ENCODE data around the gene PSMD13. TPM values are rescaled to one million over a fixed set of nuclear protein-coding genes. Genes with fewer than 3 reads are reported as not detected.

PSMD13 gene
- polyA plus RNA-seq, 4 donors, result 104 to 159 (median 149) TPM

- 1 to 2% (median 2%) methylated on average over 32 to 39 of the region's 39 CpGs for WGBS, 3 donors
- Histone ChIP-seq H3K27me3 (ENCODE audit: control insufficient read depth in 3 of 3, insufficient read depth in 3 of 3, low read length in 3 of 3) (no peaks in the 10 kb centered on the region), H3K4me1 (ENCODE audit: control insufficient read depth in 3 of 3, insufficient read depth in 2 of 3, low read depth in 1 of 3, low read length in 2 of 3) (peaks cover 4 to 28% (median 9%) of the 10 kb centered on the region in 3 donors), H3K9me3 (ENCODE audit: control insufficient read depth in 2 of 2, insufficient read depth in 1 of 2, low read depth in 1 of 2, low read length in 1 of 2) (no peaks in the 10 kb centered on the region), H3K4me3 (ENCODE audit: low read depth in 1 of 3, low read length in 3 of 3) (peak overlapping the region; percentile 90 to 97 (median 95)), H3K27ac (ENCODE audit: low read depth in 1 of 3, low read length in 2 of 3) (peak overlapping the region; percentile 98 to 100 (median 98)), H3K36me3 (ENCODE audit: control insufficient read depth in 3 of 3, insufficient read depth in 2 of 3, low read depth in 1 of 3, low read length in 3 of 3) (peaks cover 0 to 66% (median 5%) of the 10 kb centered on the region in 3 donors)
- FAIRE-seq (no peak), DNase-seq (peak; percentile 69 to 76)
Observed at GRCh38 chr11:206526-207207, 30.1 kb upstream of the PSMD13 start.

GRCh38 chr11:207208-207862 lies 29.4 kb upstream of the PSMD13 start, which contains the start of the genes BET1L and RIC8A:
Gene BET1L (minus strand): TSS chr11:207399. CDS start chr11:207321, 78 bp downstream.
Gene RIC8A (plus strand): TSS chr11:207708. CDS start chr11:208855, 1,147 bp downstream.
- WGBS, 3 donors, result 0% methylated on average over 48 to 63 of the region's 63 CpGs
- peaks cover 0 to 69% (median 12%) of the 10 kb centered on the region in 3 donors for H3K36me3 ChIP-seq (ENCODE audit: control insufficient read depth in 3 of 3, insufficient read depth in 2 of 3, low read depth in 1 of 3, low read length in 3 of 3)
- H3K27ac ChIP-seq (ENCODE audit: low read depth in 1 of 3, low read length in 2 of 3), result peak within 1 kb of the TSS; percentile 98 to 100 (median 98)
- H3K4me3 ChIP-seq (ENCODE audit: low read depth in 1 of 3, low read length in 3 of 3), result peak within 1 kb of the TSS; percentile 92 to 97 (median 95)
- H3K27me3 ChIP-seq (ENCODE audit: control insufficient read depth in 3 of 3, insufficient read depth in 3 of 3, low read length in 3 of 3), result no peaks in the 10 kb centered on the region
- H3K4me1 ChIP-seq (ENCODE audit: control insufficient read depth in 3 of 3, insufficient read depth in 2 of 3, low read depth in 1 of 3, low read length in 2 of 3), result peaks cover 3 to 28% (median 9%) of the 10 kb centered on the region in 3 donors
- FAIRE-seq, result no peak
- H3K9me3 ChIP-seq (ENCODE audit: control insufficient read depth in 2 of 2, insufficient read depth in 1 of 2, low read depth in 1 of 2, low read length in 1 of 2), result no peaks in the 10 kb centered on the region
- DNase-seq, result peak; percentile 98

GRCh38 chr11:207863-208180 lies 29.0 kb upstream of the PSMD13 start:
- Histone ChIP-seq H3K9me3 (ENCODE audit: control insufficient read depth in 2 of 2, insufficient read depth in 1 of 2, low read depth in 1 of 2, low read length in 1 of 2) (no peaks in the 10 kb centered on the region), H3K36me3 (ENCODE audit: control insufficient read depth in 3 of 3, insufficient read depth in 2 of 3, low read depth in 1 of 3, low read length in 3 of 3) (peaks cover 4 to 70% (median 16%) of the 10 kb centered on the region in 3 donors), H3K4me3 (ENCODE audit: low read depth in 1 of 3, low read length in 3 of 3) (peak overlapping the region; percentile 74 to 97 (median 92)), H3K27me3 (ENCODE audit: control insufficient read depth in 3 of 3, insufficient read depth in 3 of 3, low read length in 3 of 3) (no peaks in the 10 kb centered on the region), H3K27ac (ENCODE audit: low read depth in 1 of 3, low read length in 2 of 3) (peak overlapping the region; percentile 98 to 100 (median 98)), H3K4me1 (ENCODE audit: control insufficient read depth in 3 of 3, insufficient read depth in 2 of 3, low read depth in 1 of 3, low read length in 2 of 3) (peaks cover 2 to 28% (median 9%) of the 10 kb centered on the region in 3 donors)
- DNase-seq (no peak), FAIRE-seq (no peak)
- 0% methylated on average over 27 of the region's 27 CpGs for WGBS, 3 donors

GRCh38 chr11:208181-208916 lies 28.4 kb upstream of the PSMD13 start:
- peak overlapping the region; percentile 74 to 97 (median 92) for H3K4me3 ChIP-seq (ENCODE audit: low read depth in 1 of 3, low read length in 3 of 3)
- H3K27me3 ChIP-seq (ENCODE audit: control insufficient read depth in 3 of 3, insufficient read depth in 3 of 3, low read length in 3 of 3), result no peaks in the 10 kb centered on the region
- H3K4me1 ChIP-seq (ENCODE audit: control insufficient read depth in 3 of 3, insufficient read depth in 2 of 3, low read depth in 1 of 3, low read length in 2 of 3), result peaks cover 2 to 28% (median 9%) of the 10 kb centered on the region in 3 donors
- no peaks in the 10 kb centered on the region for H3K9me3 ChIP-seq (ENCODE audit: control insufficient read depth in 2 of 2, insufficient read depth in 1 of 2, low read depth in 1 of 2, low read length in 1 of 2)
- no peak for FAIRE-seq
- DNase-seq, result peak; percentile 85 to 93
- peaks cover 5 to 70% (median 19%) of the 10 kb centered on the region in 3 donors for H3K36me3 ChIP-seq (ENCODE audit: control insufficient read depth in 3 of 3, insufficient read depth in 2 of 3, low read depth in 1 of 3, low read length in 3 of 3)
- WGBS, 3 donors, result 0% methylated on average over 56 to 57 of the region's 57 CpGs
- H3K27ac ChIP-seq (ENCODE audit: low read depth in 1 of 3, low read length in 2 of 3), result peak overlapping the region; percentile 98 to 100 (median 98)

GRCh38 chr11:208917-209260 lies 27.9 kb upstream of the PSMD13 start:
- peak overlapping the region; percentile 74 to 97 (median 92) for H3K4me3 ChIP-seq (ENCODE audit: low read depth in 1 of 3, low read length in 3 of 3)
- FAIRE-seq (no peak), DNase-seq (no peak)
- peaks cover 2 to 28% (median 9%) of the 10 kb centered on the region in 3 donors for H3K4me1 ChIP-seq (ENCODE audit: control insufficient read depth in 3 of 3, insufficient read depth in 2 of 3, low read depth in 1 of 3, low read length in 2 of 3)
- no peaks in the 10 kb centered on the region for H3K27me3 ChIP-seq (ENCODE audit: control insufficient read depth in 3 of 3, insufficient read depth in 3 of 3, low read length in 3 of 3)
- peaks cover 5 to 70% (median 19%) of the 10 kb centered on the region in 3 donors for H3K36me3 ChIP-seq (ENCODE audit: control insufficient read depth in 3 of 3, insufficient read depth in 2 of 3, low read depth in 1 of 3, low read length in 3 of 3)
- H3K9me3 ChIP-seq (ENCODE audit: control insufficient read depth in 2 of 2, insufficient read depth in 1 of 2, low read depth in 1 of 2, low read length in 1 of 2), result no peaks in the 10 kb centered on the region
- 0 to 1% (median 1%) methylated on average over 20 to 26 of the region's 26 CpGs for WGBS, 3 donors
- H3K27ac ChIP-seq (ENCODE audit: low read depth in 1 of 3, low read length in 2 of 3), result peak overlapping the region in 2 of 3 donors; percentile 43 to 100

GRCh38 chr11:209275-210121 lies 27.3 kb upstream of the PSMD13 start:
- Histone ChIP-seq H3K9me3 (ENCODE audit: control insufficient read depth in 2 of 2, insufficient read depth in 1 of 2, low read depth in 1 of 2, low read length in 1 of 2) (no peaks in the 10 kb centered on the region), H3K4me1 (ENCODE audit: control insufficient read depth in 3 of 3, insufficient read depth in 2 of 3, low read depth in 1 of 3, low read length in 2 of 3) (peaks cover 2 to 28% (median 9%) of the 10 kb centered on the region in 3 donors), H3K36me3 (ENCODE audit: control insufficient read depth in 3 of 3, insufficient read depth in 2 of 3, low read depth in 1 of 3, low read length in 3 of 3) (peaks cover 11 to 70% (median 17%) of the 10 kb centered on the region in 3 donors), H3K27ac (ENCODE audit: low read depth in 1 of 3, low read length in 2 of 3) (peak overlapping the region in 2 of 3 donors; percentile 43 to 100), H3K27me3 (ENCODE audit: control insufficient read depth in 3 of 3, insufficient read depth in 3 of 3, low read length in 3 of 3) (no peaks in the 10 kb centered on the region), H3K4me3 (ENCODE audit: low read depth in 1 of 3, low read length in 3 of 3) (peak overlapping the region; percentile 74 to 97 (median 92))
- 49 to 51% (median 49%) methylated on average over 29 of the region's 29 CpGs for WGBS, 3 donors
- FAIRE-seq, result no peak
- DNase-seq, result no peak

- H3K4me3 ChIP-seq (ENCODE audit: low read depth in 1 of 3, low read length in 3 of 3), result peak overlapping the region in 1 of 3 donors; percentile 97
- FAIRE-seq (no peak), DNase-seq (no peak)
- H3K4me1 ChIP-seq (ENCODE audit: control insufficient read depth in 3 of 3, insufficient read depth in 2 of 3, low read depth in 1 of 3, low read length in 2 of 3), result peaks cover 2 to 26% (median 9%) of the 10 kb centered on the region in 3 donors
- no peaks in the 10 kb centered on the region for H3K9me3 ChIP-seq (ENCODE audit: control insufficient read depth in 2 of 2, insufficient read depth in 1 of 2, low read depth in 1 of 2, low read length in 1 of 2)
- no peak overlapping the region for H3K27ac ChIP-seq (ENCODE audit: low read depth in 1 of 3, low read length in 2 of 3)
- H3K36me3 ChIP-seq (ENCODE audit: control insufficient read depth in 3 of 3, insufficient read depth in 2 of 3, low read depth in 1 of 3, low read length in 3 of 3), result peaks cover 13 to 69% (median 14%) of the 10 kb centered on the region in 3 donors
- no peaks in the 10 kb centered on the region for H3K27me3 ChIP-seq (ENCODE audit: control insufficient read depth in 3 of 3, insufficient read depth in 3 of 3, low read length in 3 of 3)
- WGBS, 3 donors, result 86 to 88% (median 86%) methylated on average over 9 of the region's 9 CpGs
Observed at GRCh38 chr11:210122-210802, 26.5 kb upstream of the PSMD13 start.

All from small intestine (tissue), 7 donors.